Neuronal stem cell (in vitro differentiated cells): ENCODE results near the gene PHACTR3.

Experiments
- DNase-seq: peaks from one replicate; pipeline ENCODE4 v3.0.0-alpha.2; 2013; ENCODE audit warnings: low spot score
- H2AFZ ChIP-seq: one replicate; pipeline ENCODE4 v1.6.1; 2013; ENCODE audit warnings: mild to moderate bottlenecking, low read length, inconsistent platforms
- H2AK5ac ChIP-seq: 2 replicates; pipeline ENCODE4 v1.6.1; 2013; ENCODE audit warnings: low read depth, mild to moderate bottlenecking, inconsistent platforms, low read length, moderate library complexity, mixed read lengths
- H2BK120ac ChIP-seq: 2 replicates; pipeline ENCODE4 v1.6.1; 2013; ENCODE audit warnings: low read depth, mild to moderate bottlenecking, inconsistent platforms, low read length, moderate library complexity, mixed read lengths
- H2BK12ac ChIP-seq: one replicate; pipeline ENCODE4 v1.6.1; 2013; ENCODE audit warnings: low read length, inconsistent platforms
- H2BK15ac ChIP-seq: 2 replicates; pipeline ENCODE4 v1.6.1; 2013; ENCODE audit warnings: mild to moderate bottlenecking, low read length, inconsistent platforms, mixed read lengths
- H2BK5ac ChIP-seq: one replicate; pipeline ENCODE4 v1.6.1; 2013; ENCODE audit warnings: inconsistent platforms, mild to moderate bottlenecking, low read length, moderate library complexity
- H3K14ac ChIP-seq: one replicate; pipeline ENCODE4 v1.6.1; 2013; ENCODE audit warnings: low read length, inconsistent platforms
- H3K18ac ChIP-seq: 2 replicates; pipeline ENCODE4 v1.6.1; 2013; ENCODE audit warnings: low read length, inconsistent platforms
- H3K23ac ChIP-seq: 2 replicates; pipeline ENCODE4 v1.6.1; 2013; ENCODE audit warnings: low read depth, mild to moderate bottlenecking, mixed read lengths, low read length, inconsistent platforms; ENCODE audit not compliant: poor library complexity
- H3K27ac ChIP-seq: replicated peaks from 3 replicates; pipeline ENCODE4 v1.5.1; 2013; ENCODE audit warnings: low read length, inconsistent platforms
- H3K27me3 ChIP-seq, 3 experiments: 2 replicates each; pipeline ENCODE4 v1.6.1; 2013; ENCODE audit warnings: low read length in 3 of 3, mild to moderate bottlenecking in 2 of 3, inconsistent platforms in 1 of 3, low read depth in 1 of 3, mixed read lengths in 1 of 3, moderate library complexity in 1 of 3; ENCODE audit not compliant: control insufficient read depth in 3 of 3, insufficient read depth in 3 of 3
- H3K36me3 ChIP-seq, 2 donors: replicated peaks in 1 of 2; 2 replicates each; pipeline ENCODE4 v1.6.1; 2013; ENCODE audit warnings: low read length in 2 of 2; ENCODE audit not compliant: control insufficient read depth in 2 of 2, insufficient read depth in 2 of 2
- H3K4ac ChIP-seq: 2 replicates; pipeline ENCODE4 v1.6.1; 2013; ENCODE audit warnings: inconsistent platforms, mild to moderate bottlenecking, low read length, moderate library complexity
- H3K4me1 ChIP-seq, 2 donors: 1 replicate in 1 of 2; 2 replicates in 1 of 2; pipeline ENCODE4 v1.6.1; 2013; ENCODE audit warnings: low read length in 2 of 2, low read depth in 1 of 2; ENCODE audit not compliant: control insufficient read depth in 2 of 2, insufficient read depth in 1 of 2
- H3K4me2 ChIP-seq: one replicate; pipeline ENCODE4 v1.6.1; 2013; ENCODE audit warnings: mild to moderate bottlenecking, low read length, inconsistent platforms; ENCODE audit not compliant: insufficient read depth, poor library complexity, severe bottlenecking
- H3K4me3 ChIP-seq, 2 donors: 2 replicates each; pipeline ENCODE4 v1.5.1; 2013; ENCODE audit warnings: low read length in 2 of 2, mild to moderate bottlenecking in 2 of 2, inconsistent platforms in 1 of 2, moderate library complexity in 1 of 2
- H3K79me1 ChIP-seq: one replicate; pipeline ENCODE4 v1.6.1; 2013; ENCODE audit warnings: low read depth, mild to moderate bottlenecking, inconsistent platforms, low read length, moderate library complexity
- H3K9ac ChIP-seq: one replicate; pipeline ENCODE4 v1.6.1; 2013; ENCODE audit warnings: mild to moderate bottlenecking, low read depth, low read length, inconsistent platforms; ENCODE audit not compliant: poor library complexity
- H3K9me3 ChIP-seq, 2 donors: replicated peaks in 1 of 2; 2 replicates each; pipeline versions ENCODE3 to v1.6.1; 2013; ENCODE audit warnings: low read length in 2 of 2, mild to moderate bottlenecking in 2 of 2, inconsistent platforms in 1 of 2, low read depth in 1 of 2, mixed read lengths in 1 of 2, moderate library complexity in 1 of 2; ENCODE audit not compliant: control insufficient read depth in 2 of 2, insufficient read depth in 1 of 2
- H4K8ac ChIP-seq: one replicate; pipeline ENCODE4 v1.6.1; 2013; ENCODE audit warnings: low read depth, mild to moderate bottlenecking, inconsistent platforms, low read length, moderate library complexity
- H4K91ac ChIP-seq: one replicate; pipeline ENCODE4 v1.6.1; 2013; ENCODE audit warnings: low read length, low read depth, mild to moderate bottlenecking, inconsistent platforms; ENCODE audit not compliant: poor library complexity
- WGBS, 2 donors: extraction: QIAGEN DNeasy Blood & Tissue Kit; methylation state at CpG; one replicate each; pipeline ENCODE4 v1.1.7; 2013; ENCODE audit warnings: missing lambda C conversion rate in 2 of 2, mixed read lengths in 1 of 2; ENCODE audit not compliant: insufficient read length in 2 of 2, insufficient replicate concordance in 1 of 2; ENCODE audit errors: extremely low coverage in 2 of 2; 5-methylcytosine and 5-hydroxymethylcytosine counted together

The PHACTR3 gene

DNA sequence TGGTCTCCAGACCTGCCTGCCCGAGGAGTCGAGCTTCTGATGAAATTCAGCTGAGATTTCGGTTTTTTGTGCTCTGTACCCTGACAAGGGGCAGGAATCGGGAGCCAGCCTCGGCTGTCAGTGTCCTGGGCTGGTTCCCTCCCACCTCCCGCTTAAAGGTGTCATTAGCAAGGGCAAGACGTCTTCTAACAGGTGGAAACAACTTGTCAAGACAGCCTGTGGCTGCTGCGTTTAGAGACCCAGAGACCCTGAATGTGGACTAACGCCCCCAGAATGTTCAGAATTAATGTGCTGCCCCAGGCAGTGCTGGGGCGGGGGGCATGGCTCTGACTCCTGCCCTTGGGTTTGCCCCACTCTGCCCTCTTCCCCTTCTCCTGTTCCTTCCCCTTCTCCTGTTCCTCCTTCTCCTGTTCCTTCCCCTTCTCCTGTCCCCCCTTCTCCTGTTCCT is 69.7 kb downstream of the PHACTR3 start:
- H2AFZ ChIP-seq: no peak overlapping the region
- H2BK5ac ChIP-seq: no peak overlapping the region
- H3K14ac ChIP-seq: no peak overlapping the region
- no peak overlapping the region for H3K18ac ChIP-seq
- no peak overlapping the region for H3K4me2 ChIP-seq
- no peak overlapping the region for H2BK12ac ChIP-seq
- no peak overlapping the region for H3K4ac ChIP-seq
- H3K27ac ChIP-seq: no peak overlapping the region
- H2BK15ac ChIP-seq: no peak overlapping the region
- no peak overlapping the region for H2AK5ac ChIP-seq
- H3K23ac ChIP-seq: no peak overlapping the region
- H3K36me3 ChIP-seq: no peaks in the 10 kb centered on the region
- H3K79me1 ChIP-seq: no peaks in the 10 kb centered on the region
- DNase-seq: no peak
- H2BK120ac ChIP-seq: no peak overlapping the region
- H4K8ac ChIP-seq: no peak overlapping the region
- H3K4me1 ChIP-seq: no peaks in the 10 kb centered on the region
- no peak overlapping the region for H4K91ac ChIP-seq
- WGBS, 2 donors: no CpG with 5 or more reads among the region's 10 CpGs
- H3K9me3 ChIP-seq: peaks cover 0 to 29% of the 10 kb centered on the region in 2 donors
- H3K9ac ChIP-seq: no peak overlapping the region
- peaks cover 0 to 2% (median 2%) of the 10 kb centered on the region in 3 experiments for H3K27me3 ChIP-seq
- H3K4me3 ChIP-seq: no peak overlapping the region

DNA sequence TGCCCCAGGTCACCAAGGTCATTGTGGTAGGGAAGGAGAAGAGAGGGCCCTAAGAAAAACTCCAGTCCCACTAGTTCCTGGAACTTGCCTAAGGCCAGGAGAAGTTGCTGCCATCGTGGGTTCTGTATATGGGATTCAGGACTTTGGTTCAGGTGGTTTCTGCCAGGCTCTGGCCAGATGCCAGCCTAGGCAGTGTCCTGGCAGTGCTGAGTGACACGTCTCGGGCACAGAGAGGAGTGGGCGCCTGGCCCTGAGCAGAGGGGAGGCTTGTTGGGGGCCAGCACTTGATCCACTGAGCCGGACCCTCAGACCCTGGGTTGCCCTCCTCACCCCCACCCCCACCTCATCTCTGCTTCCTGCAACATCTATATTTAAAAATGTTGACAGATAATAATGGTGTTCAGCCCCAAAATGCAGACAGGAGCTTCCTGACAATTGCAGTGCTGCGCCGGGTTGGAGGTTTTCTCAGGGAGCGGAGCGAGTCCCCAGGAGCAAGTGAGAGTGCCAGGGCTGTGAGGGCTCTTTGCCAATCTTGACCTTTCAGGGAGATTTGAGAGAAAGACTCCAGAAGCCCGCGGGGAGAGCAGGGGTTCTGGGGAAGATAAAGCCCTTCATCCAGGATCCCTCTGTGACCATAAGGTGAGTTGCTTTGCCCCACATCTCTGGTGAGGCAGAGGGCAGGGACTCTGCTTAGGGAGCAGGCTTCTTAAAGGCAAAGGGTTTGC is 71.9 kb downstream of the PHACTR3 start:
- no peak for DNase-seq

DNA sequence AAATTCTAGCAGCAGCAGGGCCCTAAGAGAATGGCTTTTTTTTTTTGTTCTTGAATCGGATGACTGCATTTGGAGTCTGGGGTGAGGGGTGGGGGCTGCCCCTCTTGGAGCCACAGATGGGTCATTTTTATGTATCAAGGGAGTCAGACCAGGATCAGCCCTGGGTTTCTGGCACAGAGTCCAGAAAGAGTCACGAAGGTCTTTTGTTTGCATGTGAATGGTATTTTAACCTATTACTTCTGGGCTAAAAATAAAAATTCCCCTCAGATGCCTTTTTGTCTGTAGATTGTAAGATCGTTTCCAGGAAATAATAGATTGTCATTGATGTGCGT is 72.5 kb downstream of the PHACTR3 start:
- no peak overlapping the region for H3K27ac ChIP-seq
- H3K9me3 ChIP-seq: peaks cover 0 to 25% of the 10 kb centered on the region in 2 donors
- H3K23ac ChIP-seq: no peak overlapping the region
- no CpG with 5 or more reads among the region's 4 CpGs for WGBS, 2 donors
- no peak overlapping the region for H3K14ac ChIP-seq
- H4K8ac ChIP-seq: no peak overlapping the region
- H2BK120ac ChIP-seq: no peak overlapping the region
- H3K79me1 ChIP-seq: no peaks in the 10 kb centered on the region
- no peaks in the 10 kb centered on the region for H3K36me3 ChIP-seq
- no peak overlapping the region for H2AK5ac ChIP-seq
- H3K4ac ChIP-seq: no peak overlapping the region
- no peak overlapping the region for H3K4me3 ChIP-seq
- no peak overlapping the region for H2AFZ ChIP-seq
- H2BK12ac ChIP-seq: no peak overlapping the region
- no peaks in the 10 kb centered on the region for H3K4me1 ChIP-seq
- no peak overlapping the region for H2BK5ac ChIP-seq
- no peak overlapping the region for H3K9ac ChIP-seq
- H2BK15ac ChIP-seq: no peak overlapping the region
- no peak overlapping the region for H3K4me2 ChIP-seq
- no peak for DNase-seq
- no peak overlapping the region for H4K91ac ChIP-seq
- peaks cover 0 to 3% (median 2%) of the 10 kb centered on the region in 3 experiments for H3K27me3 ChIP-seq
- H3K18ac ChIP-seq: no peak overlapping the region

More for the DNA sequence above, 71.9 kb downstream of the PHACTR3 start:
- Histone ChIP-seq H3K27ac (no peak overlapping the region), H2AK5ac (no peak overlapping the region), H3K4me3 (no peak overlapping the region), H2BK12ac (no peak overlapping the region), H2BK120ac (no peak overlapping the region), H3K79me1 (no peaks in the 10 kb centered on the region), H3K4me2 (no peak overlapping the region), H2BK15ac (no peak overlapping the region), H4K91ac (no peak overlapping the region), H3K9ac (no peak overlapping the region), H3K4me1 (no peaks in the 10 kb centered on the region), H2AFZ (no peak overlapping the region), H3K23ac (no peak overlapping the region), H3K27me3 (peaks cover 0 to 3% (median 2%) of the 10 kb centered on the region in 3 experiments), H4K8ac (no peak overlapping the region), H3K18ac (no peak overlapping the region), H3K9me3 (peaks cover 0 to 27% of the 10 kb centered on the region in 2 donors), H3K36me3 (no peaks in the 10 kb centered on the region), H3K14ac (no peak overlapping the region), H3K4ac (no peak overlapping the region), H2BK5ac (no peak overlapping the region)
- WGBS, 2 donors: no CpG with 5 or more reads among the region's 11 CpGs

DNA sequence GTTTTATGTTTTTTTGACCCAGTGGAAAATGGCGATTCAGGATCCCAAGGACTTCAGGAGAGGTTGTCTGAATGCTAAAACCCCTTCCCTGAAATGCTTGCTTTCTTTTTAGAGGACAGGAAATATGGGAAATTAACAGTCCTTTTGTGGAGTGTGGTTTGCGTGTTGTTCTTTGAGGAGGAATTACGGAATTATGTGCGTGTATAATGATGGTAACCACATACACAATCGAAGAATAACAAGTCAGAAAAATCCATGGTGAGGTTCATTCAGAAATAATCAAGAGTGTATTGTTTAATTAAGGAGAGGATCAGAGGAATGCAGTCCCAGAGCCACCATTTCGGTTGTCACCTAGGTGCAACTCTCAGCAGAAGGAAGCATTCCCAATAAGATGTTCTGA is 73.2 kb downstream of the PHACTR3 start:
- H3K27ac ChIP-seq: no peak overlapping the region
- H3K79me1 ChIP-seq: no peaks in the 10 kb centered on the region
- H3K14ac ChIP-seq: no peak overlapping the region
- no peak overlapping the region for H3K4me3 ChIP-seq
- no peak for DNase-seq
- no peak overlapping the region for H2BK120ac ChIP-seq
- no peak overlapping the region for H2AFZ ChIP-seq
- no peaks in the 10 kb centered on the region for H3K4me1 ChIP-seq
- peaks cover 0 to 23% of the 10 kb centered on the region in 2 donors for H3K9me3 ChIP-seq
- H2BK5ac ChIP-seq: no peak overlapping the region
- no peak overlapping the region for H4K91ac ChIP-seq
- no peak overlapping the region for H3K9ac ChIP-seq
- H4K8ac ChIP-seq: no peak overlapping the region
- no peak overlapping the region for H2BK12ac ChIP-seq
- H3K4ac ChIP-seq: no peak overlapping the region
- H3K4me2 ChIP-seq: no peak overlapping the region
- H3K27me3 ChIP-seq: peaks cover 0 to 3% (median 2%) of the 10 kb centered on the region in 3 experiments
- no peak overlapping the region for H2BK15ac ChIP-seq
- H2AK5ac ChIP-seq: no peak overlapping the region
- no peaks in the 10 kb centered on the region for H3K36me3 ChIP-seq
- no peak overlapping the region for H3K23ac ChIP-seq
- WGBS, 2 donors: 100% methylated on average over 3 of the region's 6 CpGs; no CpG with 5 or more reads in 1 of the 2 donors
- H3K18ac ChIP-seq: no peak overlapping the region
